ENCODE measurements around the gene TBC1D8.

TBC1D8 gene

GRCh38 chr2:101140978-101141655, 10.1 kb downstream of the TBC1D8 start (continued):
- no peak for TF ChIP-seq TOX (CRISPR knock-in tag; IDR thresholded peaks at IDR 0.05; ENCODE audit: borderline replicate concordance)
- TF ChIP-seq, protein P1, sequence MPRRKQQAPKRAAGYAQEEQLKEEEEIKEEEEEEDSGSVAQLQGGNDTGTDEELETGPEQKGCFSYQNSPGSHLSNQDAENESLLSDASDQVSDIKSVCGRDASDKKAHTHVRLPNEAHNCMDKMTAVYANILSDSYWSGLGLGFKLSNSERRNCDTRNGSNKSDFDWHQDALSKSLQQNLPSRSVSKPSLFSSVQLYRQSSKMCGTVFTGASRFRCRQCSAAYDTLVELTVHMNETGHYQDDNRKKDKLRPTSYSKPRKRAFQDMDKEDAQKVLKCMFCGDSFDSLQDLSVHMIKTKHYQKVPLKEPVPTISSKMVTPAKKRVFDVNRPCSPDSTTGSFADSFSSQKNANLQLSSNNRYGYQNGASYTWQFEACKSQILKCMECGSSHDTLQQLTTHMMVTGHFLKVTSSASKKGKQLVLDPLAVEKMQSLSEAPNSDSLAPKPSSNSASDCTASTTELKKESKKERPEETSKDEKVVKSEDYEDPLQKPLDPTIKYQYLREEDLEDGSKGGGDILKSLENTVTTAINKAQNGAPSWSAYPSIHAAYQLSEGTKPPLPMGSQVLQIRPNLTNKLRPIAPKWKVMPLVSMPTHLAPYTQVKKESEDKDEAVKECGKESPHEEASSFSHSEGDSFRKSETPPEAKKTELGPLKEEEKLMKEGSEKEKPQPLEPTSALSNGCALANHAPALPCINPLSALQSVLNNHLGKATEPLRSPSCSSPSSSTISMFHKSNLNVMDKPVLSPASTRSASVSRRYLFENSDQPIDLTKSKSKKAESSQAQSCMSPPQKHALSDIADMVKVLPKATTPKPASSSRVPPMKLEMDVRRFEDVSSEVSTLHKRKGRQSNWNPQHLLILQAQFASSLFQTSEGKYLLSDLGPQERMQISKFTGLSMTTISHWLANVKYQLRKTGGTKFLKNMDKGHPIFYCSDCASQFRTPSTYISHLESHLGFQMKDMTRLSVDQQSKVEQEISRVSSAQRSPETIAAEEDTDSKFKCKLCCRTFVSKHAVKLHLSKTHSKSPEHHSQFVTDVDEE (CRISPR knock-in tag; IDR thresholded peaks at IDR 0.05), result no peak

DNA sequence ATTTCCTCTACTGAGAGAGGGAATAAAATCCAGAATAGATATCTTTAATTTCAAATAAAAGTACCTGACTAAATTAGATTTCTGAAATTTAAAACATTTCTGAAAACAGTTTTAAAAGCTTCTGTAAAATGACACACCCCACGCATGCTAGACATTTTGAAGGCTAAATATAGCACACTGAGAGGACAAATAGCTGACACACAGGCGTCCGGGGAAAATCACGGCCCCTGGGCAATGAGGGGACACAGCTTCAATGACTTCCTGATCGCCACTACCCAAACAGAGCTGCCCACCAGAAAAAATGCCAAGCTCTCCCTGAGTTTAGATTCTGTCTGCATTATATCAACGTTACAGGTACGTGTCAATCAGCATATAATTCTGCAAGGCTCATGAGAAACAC, 10.9 kb downstream of the TBC1D8 start:
- no peak for ATAC-seq
- no peak for TF ChIP-seq ZNF70 (CRISPR knock-in tag; IDR thresholded peaks at IDR 0.05)
- TF ChIP-seq, protein P2, sequence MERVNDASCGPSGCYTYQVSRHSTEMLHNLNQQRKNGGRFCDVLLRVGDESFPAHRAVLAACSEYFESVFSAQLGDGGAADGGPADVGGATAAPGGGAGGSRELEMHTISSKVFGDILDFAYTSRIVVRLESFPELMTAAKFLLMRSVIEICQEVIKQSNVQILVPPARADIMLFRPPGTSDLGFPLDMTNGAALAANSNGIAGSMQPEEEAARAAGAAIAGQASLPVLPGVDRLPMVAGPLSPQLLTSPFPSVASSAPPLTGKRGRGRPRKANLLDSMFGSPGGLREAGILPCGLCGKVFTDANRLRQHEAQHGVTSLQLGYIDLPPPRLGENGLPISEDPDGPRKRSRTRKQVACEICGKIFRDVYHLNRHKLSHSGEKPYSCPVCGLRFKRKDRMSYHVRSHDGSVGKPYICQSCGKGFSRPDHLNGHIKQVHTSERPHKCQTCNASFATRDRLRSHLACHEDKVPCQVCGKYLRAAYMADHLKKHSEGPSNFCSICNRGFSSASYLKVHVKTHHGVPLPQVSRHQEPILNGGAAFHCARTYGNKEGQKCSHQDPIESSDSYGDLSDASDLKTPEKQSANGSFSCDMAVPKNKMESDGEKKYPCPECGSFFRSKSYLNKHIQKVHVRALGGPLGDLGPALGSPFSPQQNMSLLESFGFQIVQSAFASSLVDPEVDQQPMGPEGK (CRISPR knock-in tag; IDR thresholded peaks at IDR 0.05; ENCODE audit: borderline replicate concordance), result no peak
- TF ChIP-seq GLIS3 (CRISPR knock-in tag; IDR thresholded peaks at IDR 0.05), result no peak
- no peak for TF ChIP-seq OSR1 (CRISPR knock-in tag; IDR thresholded peaks at IDR 0.05)
- no peak for TF ChIP-seq TCF4 (CRISPR knock-in tag; IDR thresholded peaks at IDR 0.05; ENCODE audit: borderline replicate concordance)
- no peak for TF ChIP-seq CSDC2 (CRISPR knock-in tag; IDR thresholded peaks at IDR 0.05)
- TF ChIP-seq, protein P3, sequence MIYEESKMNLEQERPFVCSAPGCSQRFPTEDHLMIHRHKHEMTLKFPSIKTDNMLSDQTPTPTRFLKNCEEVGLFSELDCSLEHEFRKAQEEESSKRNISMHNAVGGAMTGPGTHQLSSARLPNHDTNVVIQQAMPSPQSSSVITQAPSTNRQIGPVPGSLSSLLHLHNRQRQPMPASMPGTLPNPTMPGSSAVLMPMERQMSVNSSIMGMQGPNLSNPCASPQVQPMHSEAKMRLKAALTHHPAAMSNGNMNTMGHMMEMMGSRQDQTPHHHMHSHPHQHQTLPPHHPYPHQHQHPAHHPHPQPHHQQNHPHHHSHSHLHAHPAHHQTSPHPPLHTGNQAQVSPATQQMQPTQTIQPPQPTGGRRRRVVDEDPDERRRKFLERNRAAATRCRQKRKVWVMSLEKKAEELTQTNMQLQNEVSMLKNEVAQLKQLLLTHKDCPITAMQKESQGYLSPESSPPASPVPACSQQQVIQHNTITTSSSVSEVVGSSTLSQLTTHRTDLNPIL (CRISPR knock-in tag; IDR thresholded peaks at IDR 0.05; ENCODE audit: low read depth), result no peak
- no peak for TF ChIP-seq ISL1 (CRISPR knock-in tag; IDR thresholded peaks at IDR 0.05)

- TF ChIP-seq ESRRG (CRISPR knock-in tag; IDR thresholded peaks at IDR 0.05) (no peak), BACH2 (CRISPR knock-in tag; IDR thresholded peaks at IDR 0.05; ENCODE audit: borderline replicate concordance) (no peak), ISL1 (CRISPR knock-in tag; IDR thresholded peaks at IDR 0.05) (no peak), TCF4 (CRISPR knock-in tag; IDR thresholded peaks at IDR 0.05; ENCODE audit: borderline replicate concordance) (no peak), OSR1 (CRISPR knock-in tag; IDR thresholded peaks at IDR 0.05) (no peak), ZNF565 (CRISPR knock-in tag; conservative IDR thresholded peaks at IDR 0.05; ENCODE audit: low read depth) (no peak), ZC3H10 (CRISPR knock-in tag; IDR thresholded peaks at IDR 0.05) (no peak), PPARA (CRISPR knock-in tag; IDR thresholded peaks at IDR 0.05; ENCODE audit: borderline replicate concordance) (no peak), RARB (CRISPR knock-in tag; IDR thresholded peaks at IDR 0.05) (no peak)
- TF ChIP-seq, protein P4, sequence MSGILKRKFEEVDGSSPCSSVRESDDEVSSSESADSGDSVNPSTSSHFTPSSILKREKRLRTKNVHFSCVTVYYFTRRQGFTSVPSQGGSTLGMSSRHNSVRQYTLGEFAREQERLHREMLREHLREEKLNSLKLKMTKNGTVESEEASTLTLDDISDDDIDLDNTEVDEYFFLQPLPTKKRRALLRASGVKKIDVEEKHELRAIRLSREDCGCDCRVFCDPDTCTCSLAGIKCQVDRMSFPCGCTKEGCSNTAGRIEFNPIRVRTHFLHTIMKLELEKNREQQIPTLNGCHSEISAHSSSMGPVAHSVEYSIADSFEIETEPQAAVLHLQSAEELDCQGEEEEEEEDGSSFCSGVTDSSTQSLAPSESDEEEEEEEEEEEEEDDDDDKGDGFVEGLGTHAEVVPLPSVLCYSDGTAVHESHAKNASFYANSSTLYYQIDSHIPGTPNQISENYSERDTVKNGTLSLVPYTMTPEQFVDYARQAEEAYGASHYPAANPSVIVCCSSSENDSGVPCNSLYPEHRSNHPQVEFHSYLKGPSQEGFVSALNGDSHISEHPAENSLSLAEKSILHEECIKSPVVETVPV (CRISPR knock-in tag; IDR thresholded peaks at IDR 0.05), result no peak
- TF ChIP-seq, protein P1 (CRISPR knock-in tag; IDR thresholded peaks at IDR 0.05), result no peak
- ATAC-seq, result no peak
These were observed 11.7 kb downstream of the TBC1D8 start for GRCh38 chr2:101139495-101139894.

Data from SK-N-SH treated with all-trans-retinoic acid at 6 μM for 48 hours (cell line).